Head of caudate nucleus (tissue), 42 donors: ENCODE measurements around the gene HOXC6.

Experiments used
- DNase-seq, 42 donors: peaks; one replicate each; pipeline versions ENCODE4 v3.0.0 to v3.0.0-alpha.2; 2020 to 2021; ENCODE audit warnings: mixed read lengths in 7 of 42
- intact Hi-C: fragments of 100-400 bp; cut with DNase I; formaldehyde crosslinking; loops from one replicate; pipeline ENCODE4 v1.15.0; 2022

The HOXC6 gene

GRCh38 chr12:53999559-54000115 is 28.6 kb upstream of the HOXC6 start:
- intact Hi-C loops: loop anchor here (10.0 kb wide), 1 partner anchor 295 kb away; no protein-coding TSS in a partner anchor
- no peak for DNase-seq

GRCh38 chr12:54000116-54001114 is 27.8 kb upstream of the HOXC6 start, which contains the start of gene HOXC9:
TSS of gene HOXC9 (plus strand) at chr12:54000161. CDS start at chr12:54000189, 28 bp downstream.
- intact Hi-C loops: loop anchor here (10.0 kb wide), 1 partner anchor 296 kb away; no protein-coding TSS in a partner anchor
- no peak for DNase-seq

- intact Hi-C loops: loop anchor here (10.0 kb wide), 1 partner anchor 297 kb away; no protein-coding TSS in a partner anchor
- no peak for DNase-seq
Measured at GRCh38 chr12:54001283-54002187, 26.7 kb upstream of the HOXC6 start.

- DNase-seq: no peak
- intact Hi-C loops: loop anchor here (10.0 kb wide), 1 partner anchor 298 kb away; no protein-coding TSS in a partner anchor
Measured at GRCh38 chr12:54002278-54002914, 25.8 kb upstream of the HOXC6 start.

GRCh38 chr12:54002915-54003389 is 25.3 kb upstream of the HOXC6 start:
- no peak for DNase-seq
- intact Hi-C loops: loop anchor here (10.0 kb wide), 1 partner anchor 298 kb away; no protein-coding TSS in a partner anchor

GRCh38 chr12:54003625-54004024 is 24.6 kb upstream of the HOXC6 start:
- no peak for DNase-seq
- intact Hi-C loops: loop anchor here (10.0 kb wide), 1 partner anchor 299 kb away; no protein-coding TSS in a partner anchor

GRCh38 chr12:54004063-54004840 is 24.0 kb upstream of the HOXC6 start:
- DNase-seq: no peak
- intact Hi-C loops: loop anchor here (10.0 kb wide), 1 partner anchor 299 kb away; no protein-coding TSS in a partner anchor

- DNase-seq: no peak
- intact Hi-C loops: loop anchor here (5.0 to 10.0 kb wide), 2 partner anchors 202 to 300 kb away; no protein-coding TSS in a partner anchor
Measured at GRCh38 chr12:54004841-54005530, 23.3 kb upstream of the HOXC6 start.

- intact Hi-C loops: loop anchor here (5.0 to 10.0 kb wide), 2 partner anchors 202 to 301 kb away; no protein-coding TSS in a partner anchor
- DNase-seq: no peak
Measured at GRCh38 chr12:54005531-54005852, 22.7 kb upstream of the HOXC6 start.

GRCh38 chr12:54005853-54006558 is 22.2 kb upstream of the HOXC6 start:
- intact Hi-C loops: loop anchor here (2.0 to 10.0 kb wide), 3 partner anchors 185 to 301 kb away; no protein-coding TSS in a partner anchor
- DNase-seq: peak; percentile 42 to 95 (median 86)

- DNase-seq: no peak
- intact Hi-C loops: loop anchor here (2.0 to 10.0 kb wide), 3 partner anchors 184 to 302 kb away; no protein-coding TSS in a partner anchor
Measured at GRCh38 chr12:54006559-54007220, 21.6 kb upstream of the HOXC6 start.

- intact Hi-C loops: loop anchor here (2.0 to 10.0 kb wide), 3 partner anchors 183 to 303 kb away; no protein-coding TSS in a partner anchor
- DNase-seq: no peak
Measured at GRCh38 chr12:54007538-54008259, 20.5 kb upstream of the HOXC6 start.

GRCh38 chr12:54008260-54008552 is 20.0 kb upstream of the HOXC6 start:
- no peak for DNase-seq
- intact Hi-C loops: loop anchor here (5.0 to 10.0 kb wide), 2 partner anchors 199 to 303 kb away; no protein-coding TSS in a partner anchor

- no peak for DNase-seq
- intact Hi-C loops: loop anchor here (5.0 to 10.0 kb wide), 2 partner anchors 198 to 305 kb away; no protein-coding TSS in a partner anchor
Measured at GRCh38 chr12:54009171-54010052, 18.8 kb upstream of the HOXC6 start.
